Stimulated activated effector memory CD8-positive, alpha-beta T cell treated with anti-CD3 and anti-CD28 coated beads, Interleukin-12 subunit alpha, Interleukin-12 subunit beta, amount 100 ng/mL, for 72 hours (primary cell): Measurements from ENCODE around the gene COL19A1.

Experiments used
- ATAC-seq: fragments of 150-1000 bp; cut with Tn5 transposase; 2 replicates; pipeline ENCODE4 v1.10.0; 2021
- DNase-seq, 2 donors: peaks; one replicate each; pipeline ENCODE4 v3.0.0; 2021 to 2022; ENCODE audit warnings: low spot score in 2 of 2
- H3K27ac Mint-ChIP-seq: one replicate; pipeline ENCODE4 v1.8.0; 2022; ENCODE audit warnings: mild to moderate bottlenecking, mixed read lengths
- H3K36me3 Mint-ChIP-seq: one replicate; pipeline ENCODE4 v1.8.0; 2022; ENCODE audit warnings: mild to moderate bottlenecking, mixed read lengths
- H3K4me1 Mint-ChIP-seq: one replicate; pipeline ENCODE4 v1.8.0; 2022; ENCODE audit warnings: mixed read lengths
- H3K4me3 Mint-ChIP-seq: one replicate; pipeline ENCODE4 v1.8.0; 2022; ENCODE audit warnings: mild to moderate bottlenecking, mixed read lengths
- H3K9me3 Mint-ChIP-seq: one replicate; pipeline ENCODE4 v1.8.0; 2022; ENCODE audit warnings: mixed read lengths

COL19A1 gene

DNA sequence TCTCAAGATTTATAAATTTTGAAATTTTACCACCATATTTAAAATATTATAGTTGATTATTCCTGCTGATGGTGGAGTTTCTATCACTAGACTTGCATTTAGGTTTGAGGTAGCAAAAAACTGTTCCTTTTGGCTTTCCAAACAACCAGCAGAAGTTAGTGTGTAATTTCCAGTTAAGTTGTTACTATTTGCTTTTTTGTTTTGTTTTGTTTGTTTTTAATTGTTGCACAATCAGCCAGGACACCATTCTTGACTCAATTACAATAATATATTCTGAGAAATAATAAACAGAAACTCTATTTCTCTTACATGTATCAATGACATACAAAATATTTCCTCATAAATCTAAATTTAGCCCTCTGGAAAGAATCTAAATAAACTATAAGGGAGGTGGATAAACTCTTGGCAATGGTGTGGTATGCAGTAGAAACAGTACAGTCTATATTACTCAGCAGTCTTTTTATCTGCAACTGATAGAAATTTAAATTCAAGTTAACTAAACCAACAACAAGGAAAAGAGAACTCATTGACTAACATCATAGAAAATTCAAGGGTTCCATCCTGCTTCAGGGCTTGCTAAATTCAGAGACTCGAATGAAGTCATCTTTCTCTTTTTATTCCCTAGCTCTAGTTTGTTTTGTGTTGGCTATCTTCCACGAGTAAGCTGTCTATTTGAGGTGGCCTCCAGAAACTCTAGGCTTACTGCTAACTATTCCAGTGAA is 19.4 kb upstream of the COL19A1 start:
- H3K36me3 Mint-ChIP-seq = no peaks in the 10 kb centered on the region
- H3K4me1 Mint-ChIP-seq = no peaks in the 10 kb centered on the region
- ATAC-seq = no peak
- H3K9me3 Mint-ChIP-seq = no peaks in the 10 kb centered on the region
- no peak overlapping the region for H3K27ac Mint-ChIP-seq
- no peak overlapping the region for H3K4me3 Mint-ChIP-seq
- DNase-seq = no peak

DNA sequence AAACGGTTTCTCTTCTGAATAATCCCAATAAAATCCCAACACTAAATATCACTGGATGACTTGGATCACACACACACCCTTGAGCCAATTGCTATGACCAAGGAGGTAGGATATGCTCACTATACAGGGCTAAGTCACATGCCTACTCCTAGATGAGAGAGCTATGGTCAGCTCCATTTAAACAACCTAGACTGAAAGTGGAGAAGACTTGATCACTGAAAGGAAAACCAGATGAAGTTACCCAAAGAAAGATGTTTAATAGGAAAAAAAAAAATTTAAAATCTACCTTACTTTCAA is 18.9 kb upstream of the COL19A1 start:
- no peak for DNase-seq
- H3K27ac Mint-ChIP-seq = no peak overlapping the region

DNA sequence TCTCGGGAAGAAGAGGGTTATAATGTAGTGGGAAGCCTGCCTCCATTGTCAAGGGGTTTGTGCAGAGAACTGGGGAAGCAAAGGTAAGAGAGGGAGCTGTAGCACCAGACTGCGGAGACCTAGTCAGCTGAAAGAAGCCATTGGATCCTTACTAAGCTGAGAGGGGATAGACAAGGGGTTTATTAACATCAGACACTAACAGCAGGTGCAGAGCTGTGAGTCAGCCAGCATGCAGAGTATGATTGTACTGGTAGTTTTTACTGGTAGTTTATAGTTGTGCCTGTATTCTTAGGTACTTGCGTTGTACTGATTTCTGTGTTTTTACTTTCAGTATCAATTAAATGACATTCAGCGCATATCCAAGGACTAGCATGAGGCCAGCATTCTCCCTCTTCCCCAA is 17.8 kb upstream of the COL19A1 start:
- H3K9me3 Mint-ChIP-seq = peaks cover 6% of the 10 kb centered on the region
- no peaks in the 10 kb centered on the region for H3K36me3 Mint-ChIP-seq

More for the DNA sequence above, 18.9 kb upstream of the COL19A1 start:
- Mint-ChIP-seq H3K36me3 (no peaks in the 10 kb centered on the region), H3K4me3 (no peak overlapping the region), H3K4me1 (no peaks in the 10 kb centered on the region), H3K9me3 (no peaks in the 10 kb centered on the region)
- ATAC-seq = no peak

DNA sequence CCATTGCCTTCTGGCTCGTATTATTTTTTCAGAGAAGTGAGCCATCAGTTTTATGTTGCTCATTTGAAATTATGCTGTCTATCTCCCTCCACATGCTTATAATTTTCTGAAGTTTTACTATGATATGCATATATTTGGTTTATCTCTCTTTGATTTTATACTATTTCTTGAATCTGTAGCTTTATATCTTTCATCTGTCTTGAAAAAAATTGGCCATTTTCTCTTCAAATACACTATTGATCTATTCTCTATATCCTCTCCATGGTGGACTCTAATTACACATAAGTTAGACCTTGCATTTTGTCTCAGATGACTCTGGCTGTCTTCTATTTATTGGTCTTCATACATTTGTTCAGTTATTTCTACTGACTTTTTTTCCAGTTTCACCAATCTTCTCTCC is 13.7 kb upstream of the COL19A1 start:
- peaks cover 6% of the 10 kb centered on the region for H3K9me3 Mint-ChIP-seq
- H3K27ac Mint-ChIP-seq = no peak overlapping the region

More for the DNA sequence above, 17.8 kb upstream of the COL19A1 start:
- Mint-ChIP-seq H3K4me1 (no peaks in the 10 kb centered on the region), H3K4me3 (no peak overlapping the region), H3K27ac (no peak overlapping the region)
- ATAC-seq (no peak), DNase-seq (no peak)

DNA sequence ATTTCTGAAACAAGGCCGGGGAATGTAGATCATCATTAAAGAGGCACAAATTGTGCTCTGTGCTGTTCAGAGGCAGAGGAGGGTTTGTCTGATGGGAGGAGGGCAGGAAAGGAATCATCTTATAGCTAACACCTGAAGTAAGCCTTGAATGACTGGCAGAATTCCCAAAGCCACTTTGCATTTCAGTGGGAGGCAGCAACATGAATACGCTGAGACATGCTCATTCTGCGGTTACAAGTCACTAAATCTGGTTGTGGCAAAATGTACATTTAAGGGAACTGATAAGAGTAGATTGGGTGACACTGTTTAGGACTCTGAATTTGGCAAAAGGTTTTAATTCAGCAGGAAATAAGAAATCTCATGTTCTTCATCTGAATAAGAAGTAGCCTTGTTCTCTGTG is 4.4 kb upstream of the COL19A1 start:
- H3K36me3 Mint-ChIP-seq = no peaks in the 10 kb centered on the region
- H3K4me3 Mint-ChIP-seq = no peak overlapping the region
- H3K27ac Mint-ChIP-seq = no peak overlapping the region
- no peaks in the 10 kb centered on the region for H3K9me3 Mint-ChIP-seq
- ATAC-seq (no peak), DNase-seq (no peak)
- H3K4me1 Mint-ChIP-seq = peaks cover 10% of the 10 kb centered on the region

More for the DNA sequence above, 13.7 kb upstream of the COL19A1 start:
- no peak for ATAC-seq
- H3K36me3 Mint-ChIP-seq = no peaks in the 10 kb centered on the region
- DNase-seq = no peak
- H3K4me3 Mint-ChIP-seq = no peak overlapping the region
- H3K4me1 Mint-ChIP-seq = no peaks in the 10 kb centered on the region

DNA sequence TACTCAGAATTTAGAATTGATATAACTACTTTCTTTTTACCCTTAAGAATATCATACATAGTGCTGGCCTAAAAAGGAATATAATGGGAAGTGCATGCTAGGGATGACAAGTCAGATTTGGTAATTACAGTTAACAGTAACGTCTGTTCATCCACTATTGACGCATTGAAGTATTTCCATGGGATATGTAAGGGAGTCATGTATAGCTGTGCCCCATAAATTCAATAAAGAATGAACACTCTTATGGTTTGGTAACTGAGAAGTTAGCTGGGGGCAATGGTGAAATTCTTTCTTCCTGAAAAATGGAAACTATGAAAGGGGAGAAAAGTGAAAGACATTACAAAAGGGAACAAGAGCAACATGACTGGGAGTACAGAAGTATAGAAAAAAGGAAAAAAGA is 2.6 kb upstream of the COL19A1 start:
- H3K4me1 Mint-ChIP-seq = peaks cover 20% of the 10 kb centered on the region
- H3K36me3 Mint-ChIP-seq = no peaks in the 10 kb centered on the region
- no peak overlapping the region for H3K27ac Mint-ChIP-seq
- H3K4me3 Mint-ChIP-seq = no peak overlapping the region
- ATAC-seq (no peak), DNase-seq (no peak)
- H3K9me3 Mint-ChIP-seq = no peaks in the 10 kb centered on the region

DNA sequence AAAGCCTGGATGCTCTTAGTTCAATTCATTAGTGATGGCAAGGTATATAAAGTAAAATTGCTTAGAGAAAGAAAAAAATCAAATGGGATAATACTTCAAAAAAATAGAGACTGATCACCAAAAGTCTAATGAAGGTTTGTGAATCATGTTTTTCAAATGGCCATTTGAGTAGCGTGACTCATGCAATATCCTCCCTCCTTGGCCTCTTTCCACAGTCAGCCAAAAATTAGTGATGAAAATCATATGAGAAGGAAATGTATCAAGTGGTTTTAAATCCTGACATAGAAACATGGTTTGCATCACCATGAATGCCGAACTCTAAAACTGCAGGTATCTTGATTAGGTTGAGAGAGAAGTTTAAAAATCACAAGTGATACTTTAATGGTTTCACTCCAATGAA is 1.2 kb upstream of the COL19A1 start:
- no peak overlapping the region for H3K4me3 Mint-ChIP-seq
- peaks cover 23% of the 10 kb centered on the region for H3K4me1 Mint-ChIP-seq
- DNase-seq (no peak), ATAC-seq (no peak)
- H3K36me3 Mint-ChIP-seq = no peaks in the 10 kb centered on the region
- no peaks in the 10 kb centered on the region for H3K9me3 Mint-ChIP-seq
- H3K27ac Mint-ChIP-seq = no peak overlapping the region

DNA sequence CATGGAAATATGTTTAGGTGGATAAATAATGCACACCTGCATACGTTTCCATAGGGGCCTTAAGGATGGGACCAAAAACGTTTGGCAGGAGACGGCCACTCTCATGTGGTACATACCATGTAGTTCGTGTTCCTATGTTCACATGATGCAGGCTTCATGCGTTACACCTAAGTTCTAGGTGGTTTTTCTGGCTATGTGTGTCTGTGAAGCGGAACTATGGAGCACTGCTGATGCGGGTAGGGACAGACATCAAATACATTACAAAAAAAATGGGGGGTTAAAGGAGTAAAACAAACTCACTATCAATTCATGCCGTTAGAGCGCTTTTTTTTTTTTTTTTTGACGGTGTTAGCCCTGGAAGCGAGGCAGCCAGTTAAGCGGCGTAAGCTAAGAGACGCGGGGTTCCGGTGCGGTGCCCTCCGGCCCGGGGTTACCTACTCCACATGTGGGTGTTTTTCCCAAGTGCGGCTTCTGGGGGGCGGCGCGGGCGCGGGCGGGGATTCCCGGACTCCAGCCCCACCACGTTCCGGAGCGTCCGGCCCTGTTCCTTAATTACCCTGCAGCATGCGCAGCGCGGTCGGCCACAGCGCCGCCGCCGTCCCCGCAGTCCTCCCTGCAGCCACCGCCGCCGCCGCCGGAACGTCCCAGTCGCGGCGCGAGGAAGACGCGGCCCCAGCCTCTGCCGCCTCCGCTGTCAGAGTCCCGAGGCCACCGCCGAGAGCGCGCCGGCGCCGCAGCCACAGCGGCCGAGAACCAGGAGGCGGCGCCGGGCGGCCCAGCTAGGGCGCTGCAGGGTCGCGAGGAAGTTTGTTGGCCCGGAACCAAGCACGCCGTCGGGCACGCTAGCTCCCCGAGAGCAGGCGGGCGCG is 648 bp downstream of the COL19A1 start:
- Mint-ChIP-seq H3K36me3 (no peaks in the 10 kb centered on the region), H3K9me3 (no peaks in the 10 kb centered on the region), H3K4me3 (peak overlapping the region; percentile 62), H3K27ac (no peak overlapping the region), H3K4me1 (peaks cover 23% of the 10 kb centered on the region)
- DNase-seq = peak; percentile 47 to 75
- ATAC-seq = peak; percentile 90

DNA sequence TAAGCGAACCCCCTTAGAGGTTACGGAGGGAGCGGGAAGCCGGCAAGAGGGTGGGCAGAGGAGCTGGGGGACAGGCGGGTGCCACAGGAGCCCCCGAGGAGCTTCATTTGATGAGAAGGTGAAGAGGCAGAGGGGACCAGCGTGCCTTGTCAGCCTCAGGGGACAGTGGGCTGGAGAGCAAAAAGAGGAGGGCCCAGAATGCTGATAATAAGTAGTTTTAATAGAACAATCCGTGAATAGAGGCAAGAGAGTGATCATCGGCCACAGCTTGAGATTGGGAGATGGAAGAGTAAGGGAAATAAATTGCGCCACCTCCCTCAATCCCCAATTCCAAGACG is 1.3 kb downstream of the COL19A1 start:
- DNase-seq (no peak), ATAC-seq (no peak)
- H3K9me3 Mint-ChIP-seq = no peaks in the 10 kb centered on the region
- H3K4me3 Mint-ChIP-seq = peak overlapping the region; percentile 62
- no peak overlapping the region for H3K27ac Mint-ChIP-seq
- no peaks in the 10 kb centered on the region for H3K36me3 Mint-ChIP-seq
- peaks cover 23% of the 10 kb centered on the region for H3K4me1 Mint-ChIP-seq

DNA sequence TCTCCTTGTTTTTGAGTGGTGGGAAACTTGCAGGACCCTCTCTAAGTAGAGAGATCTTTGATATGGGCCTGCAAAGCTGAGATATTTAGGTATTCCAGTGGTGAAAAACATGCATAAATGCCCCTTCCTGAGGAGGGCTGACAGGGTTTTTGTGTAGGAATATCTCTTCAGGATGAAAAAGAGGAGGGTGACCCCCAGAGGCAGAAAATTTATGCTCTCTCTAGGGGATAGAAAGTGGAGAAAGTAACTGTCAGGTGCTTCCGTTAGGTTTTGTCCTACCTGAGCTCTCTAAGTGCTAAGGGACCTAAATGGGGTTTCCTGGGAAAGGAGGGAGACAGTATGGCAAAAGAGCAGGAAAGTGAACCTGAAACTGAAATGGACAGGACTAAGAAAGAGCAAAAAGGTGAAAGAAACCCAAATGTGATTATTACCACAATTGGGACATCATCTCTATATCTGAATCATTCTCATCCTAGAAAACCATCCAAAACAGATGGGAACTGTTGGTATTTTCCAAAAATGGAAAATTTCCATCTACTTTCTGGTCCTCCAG is 2.0 kb downstream of the COL19A1 start:
- Mint-ChIP-seq H3K4me3 (peak overlapping the region; percentile 62), H3K36me3 (no peaks in the 10 kb centered on the region), H3K27ac (no peak overlapping the region), H3K9me3 (no peaks in the 10 kb centered on the region), H3K4me1 (peaks cover 23% of the 10 kb centered on the region)
- ATAC-seq (no peak), DNase-seq (no peak)

DNA sequence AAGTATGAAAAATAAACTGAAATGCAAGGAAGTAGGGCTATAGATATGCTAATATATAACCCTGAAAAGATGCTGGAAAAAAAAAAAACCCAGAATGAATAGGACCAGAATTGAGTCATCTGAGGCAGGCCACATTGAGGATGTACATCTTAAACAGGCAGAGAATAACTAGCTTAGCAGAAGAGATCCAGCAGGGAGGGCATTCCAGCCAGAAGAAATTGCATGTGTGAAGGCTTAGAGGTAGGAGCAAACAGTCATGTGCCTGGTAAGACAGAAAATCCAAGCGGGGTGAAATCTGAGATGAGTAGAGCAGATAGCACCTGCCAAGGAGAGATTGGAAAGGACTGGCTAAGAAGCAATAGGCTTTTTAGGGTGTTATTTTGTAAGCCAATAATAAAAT is 2.6 kb downstream of the COL19A1 start:
- DNase-seq (no peak), ATAC-seq (peak; percentile 49)
- Mint-ChIP-seq H3K4me3 (no peak overlapping the region), H3K36me3 (no peaks in the 10 kb centered on the region), H3K27ac (no peak overlapping the region), H3K9me3 (no peaks in the 10 kb centered on the region), H3K4me1 (peaks cover 23% of the 10 kb centered on the region)

DNA sequence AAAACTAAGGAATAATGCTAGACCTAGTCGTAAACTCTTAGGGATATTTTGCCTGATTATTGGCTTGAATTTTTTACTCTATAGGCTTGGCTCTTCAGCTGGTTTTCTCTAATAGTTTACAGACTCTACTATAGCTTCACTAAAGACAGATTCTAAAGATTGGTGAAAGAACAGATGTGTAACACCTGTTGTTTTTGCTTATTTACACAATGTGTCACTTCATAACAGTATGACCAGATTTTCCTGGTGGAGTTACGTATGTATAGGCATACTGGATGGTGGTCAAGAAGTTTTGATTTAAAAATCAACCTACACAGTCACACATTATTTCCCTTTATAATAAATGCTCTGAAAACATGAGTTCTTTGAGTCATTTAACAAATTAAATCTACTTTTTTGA is 4.8 kb downstream of the COL19A1 start:
- DNase-seq = no peak
- Mint-ChIP-seq H3K36me3 (no peaks in the 10 kb centered on the region), H3K27ac (no peak overlapping the region), H3K4me3 (no peak overlapping the region), H3K9me3 (no peaks in the 10 kb centered on the region), H3K4me1 (peaks cover 22% of the 10 kb centered on the region)
- ATAC-seq = no peak

DNA sequence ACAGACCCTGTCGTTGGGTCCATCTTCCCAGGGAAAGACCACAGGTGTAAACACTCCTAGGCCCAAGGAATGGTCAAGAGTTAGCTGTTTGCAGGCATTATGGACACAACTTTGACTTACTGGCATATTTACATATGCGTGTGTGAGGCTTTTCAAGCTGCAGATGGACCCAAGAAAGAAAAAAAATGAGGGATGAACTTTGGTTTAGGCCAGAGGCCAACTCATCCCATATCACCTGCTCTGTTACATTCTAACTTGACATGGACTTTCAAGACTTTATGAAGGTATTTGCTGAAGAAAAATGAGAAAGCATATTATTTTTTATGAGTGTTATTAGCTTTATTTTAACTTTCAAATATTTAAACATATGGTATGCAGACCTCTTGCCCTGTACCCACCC is 6.9 kb downstream of the COL19A1 start:
- no peak for ATAC-seq
- H3K4me3 Mint-ChIP-seq = no peak overlapping the region

DNA sequence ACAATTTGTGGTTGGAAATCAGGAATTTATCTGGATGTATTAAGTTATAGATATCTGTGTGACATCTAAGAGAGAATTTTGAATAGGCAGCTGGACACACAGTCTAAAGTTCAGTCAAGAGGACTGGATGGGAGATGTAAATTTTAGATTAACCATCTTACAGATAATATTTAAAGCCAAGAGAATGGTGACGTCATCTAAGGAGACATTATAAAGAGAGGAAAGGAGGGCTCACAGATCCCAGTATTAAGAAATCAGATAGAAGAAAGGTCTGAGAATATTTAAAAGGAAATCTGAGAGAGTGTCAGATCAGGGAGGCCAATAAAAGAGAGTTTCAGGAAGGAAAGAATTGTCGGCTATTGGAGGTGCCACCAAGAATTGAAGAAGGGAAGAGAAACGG is 9.4 kb downstream of the COL19A1 start:
- no peak overlapping the region for H3K27ac Mint-ChIP-seq
- no peaks in the 10 kb centered on the region for H3K4me1 Mint-ChIP-seq
- no peaks in the 10 kb centered on the region for H3K36me3 Mint-ChIP-seq
- DNase-seq (no peak), ATAC-seq (no peak)
- H3K9me3 Mint-ChIP-seq = no peaks in the 10 kb centered on the region
- no peak overlapping the region for H3K4me3 Mint-ChIP-seq

More for the DNA sequence above, 6.9 kb downstream of the COL19A1 start:
- Mint-ChIP-seq H3K36me3 (no peaks in the 10 kb centered on the region), H3K9me3 (no peaks in the 10 kb centered on the region), H3K27ac (no peak overlapping the region), H3K4me1 (peaks cover 7% of the 10 kb centered on the region)
- DNase-seq = no peak

DNA sequence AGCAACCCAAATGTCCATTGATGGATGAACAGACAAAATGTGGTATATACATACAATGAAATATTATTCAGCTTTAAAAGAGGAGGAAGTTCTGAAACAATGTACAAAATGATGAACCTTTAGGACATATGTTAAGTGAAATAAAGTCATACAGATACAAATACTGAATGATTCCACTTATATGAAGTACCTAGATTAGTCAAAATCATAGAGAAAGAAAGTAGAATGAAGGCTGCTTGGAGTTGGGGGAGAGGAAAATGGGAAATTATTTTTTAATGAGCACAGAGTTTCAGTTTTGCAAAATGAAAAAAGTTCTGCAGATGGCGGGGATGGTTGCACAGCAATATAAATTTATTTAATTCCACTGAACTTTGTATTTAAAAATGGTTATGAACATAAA is 12.4 kb downstream of the COL19A1 start:
- Mint-ChIP-seq H3K4me3 (no peak overlapping the region), H3K27ac (peak overlapping the region; percentile 36), H3K36me3 (no peaks in the 10 kb centered on the region), H3K9me3 (no peaks in the 10 kb centered on the region), H3K4me1 (no peaks in the 10 kb centered on the region)
- ATAC-seq = no peak
- no peak for DNase-seq

DNA sequence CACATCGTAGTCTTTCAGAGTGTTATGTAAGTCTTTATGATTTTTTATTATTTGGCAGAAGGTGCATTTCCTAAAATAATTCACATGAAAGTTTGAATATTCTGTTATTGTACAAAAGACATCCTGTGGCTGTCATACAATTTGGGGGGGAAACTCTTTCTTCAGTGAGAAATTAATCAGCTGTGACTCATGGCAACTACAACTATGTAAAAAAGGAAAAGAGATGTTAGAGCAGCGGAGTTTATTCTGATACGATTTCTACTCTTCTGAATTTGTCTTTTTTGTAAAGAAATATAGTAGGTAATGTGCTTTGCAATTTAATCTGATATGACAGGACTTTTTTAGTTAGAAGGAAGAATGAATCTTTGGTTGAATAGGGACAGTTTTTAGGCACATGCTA is 14.2 kb downstream of the COL19A1 start:
- DNase-seq (no peak), ATAC-seq (no peak)
- H3K4me3 Mint-ChIP-seq = no peak overlapping the region
- H3K9me3 Mint-ChIP-seq = no peaks in the 10 kb centered on the region
- H3K27ac Mint-ChIP-seq = no peak overlapping the region
- no peaks in the 10 kb centered on the region for H3K36me3 Mint-ChIP-seq
- no peaks in the 10 kb centered on the region for H3K4me1 Mint-ChIP-seq
